NCI-H2107 (cell line): ENCODE measurements around the gene ZNF771.
A peak's percentile ranks its signal among the peaks of the same experiment; 100 is the strongest.
"Not testable (repeated sequence)": the region's sequence is repeated elsewhere in the genome, so short reads cannot be mapped to it uniquely, and the experiment has no call there.

Experiments
- DNase-seq: peaks from one replicate; lab custom pipeline; 2025; lab: John Stamatoyannopoulos, UW

Gene ZNF771

DNA sequence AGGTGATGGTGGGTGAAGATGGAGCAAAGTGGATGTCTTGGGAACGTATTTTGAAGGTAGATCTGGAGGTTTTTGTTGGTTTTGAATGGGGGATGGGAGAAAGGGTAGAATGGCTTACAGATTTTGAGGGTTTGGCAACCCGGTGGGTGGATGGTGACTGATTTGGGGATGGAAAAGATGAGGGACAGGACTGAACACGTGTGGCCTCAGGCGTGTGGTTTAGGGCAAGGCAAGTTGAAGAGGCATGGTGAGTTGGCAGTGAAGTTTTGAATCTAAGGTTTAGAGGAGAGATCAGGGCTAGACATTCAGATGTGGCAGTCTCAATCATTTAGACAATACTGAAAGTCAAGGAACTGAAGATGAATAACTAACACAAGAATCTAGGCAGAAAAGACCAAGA, 27.4 kb downstream of the ZNF771 start:
- DNase-seq, result no peak

DNA sequence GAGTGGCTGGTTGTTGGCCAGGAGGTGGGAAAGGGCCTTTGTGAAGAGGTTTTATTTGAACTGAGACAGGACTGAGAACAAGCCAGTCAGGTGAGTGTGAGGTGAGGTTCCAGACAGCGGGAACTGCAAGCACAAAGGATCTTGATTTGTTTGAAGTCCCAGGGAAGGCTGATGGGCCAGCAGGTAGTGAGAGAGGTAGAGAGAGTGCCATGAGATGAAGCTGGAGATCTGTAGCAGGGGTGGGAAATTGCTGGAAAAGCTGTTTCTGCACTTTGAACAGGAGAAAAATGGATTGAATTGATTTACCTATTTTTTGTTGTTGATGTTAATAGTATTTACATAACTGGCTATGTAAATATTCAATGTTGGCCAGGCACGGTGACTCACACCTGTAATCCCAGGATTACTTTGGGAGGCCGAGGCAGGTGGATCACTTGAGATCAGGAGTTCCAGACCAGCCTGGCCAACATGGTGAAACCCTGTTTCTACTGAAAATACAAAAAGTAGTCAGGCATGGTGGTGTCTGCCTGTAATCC, 30.2 kb downstream of the ZNF771 start:
- DNase-seq, result peak; percentile 66

DNA sequence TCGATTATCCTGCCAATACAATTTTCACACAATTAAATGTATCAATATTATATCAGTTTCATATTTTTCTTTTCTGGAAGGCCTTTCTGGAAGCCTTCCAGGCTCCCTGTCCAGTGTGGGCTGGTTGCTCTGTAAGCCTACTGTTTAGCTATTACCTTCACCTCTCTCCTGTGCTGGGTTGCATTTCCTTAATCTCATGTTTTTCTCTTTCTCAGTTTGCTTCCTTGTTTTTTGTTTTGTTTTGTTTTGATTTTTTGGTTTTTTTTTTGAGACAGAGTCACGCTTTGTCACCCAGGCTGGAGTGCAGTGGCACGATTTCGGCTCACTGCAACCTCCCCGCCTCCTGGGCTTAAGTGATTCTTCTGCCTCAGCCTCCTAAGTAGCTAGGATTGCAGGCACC, 31.4 kb downstream of the ZNF771 start:
- DNase-seq, result no peak

DNA sequence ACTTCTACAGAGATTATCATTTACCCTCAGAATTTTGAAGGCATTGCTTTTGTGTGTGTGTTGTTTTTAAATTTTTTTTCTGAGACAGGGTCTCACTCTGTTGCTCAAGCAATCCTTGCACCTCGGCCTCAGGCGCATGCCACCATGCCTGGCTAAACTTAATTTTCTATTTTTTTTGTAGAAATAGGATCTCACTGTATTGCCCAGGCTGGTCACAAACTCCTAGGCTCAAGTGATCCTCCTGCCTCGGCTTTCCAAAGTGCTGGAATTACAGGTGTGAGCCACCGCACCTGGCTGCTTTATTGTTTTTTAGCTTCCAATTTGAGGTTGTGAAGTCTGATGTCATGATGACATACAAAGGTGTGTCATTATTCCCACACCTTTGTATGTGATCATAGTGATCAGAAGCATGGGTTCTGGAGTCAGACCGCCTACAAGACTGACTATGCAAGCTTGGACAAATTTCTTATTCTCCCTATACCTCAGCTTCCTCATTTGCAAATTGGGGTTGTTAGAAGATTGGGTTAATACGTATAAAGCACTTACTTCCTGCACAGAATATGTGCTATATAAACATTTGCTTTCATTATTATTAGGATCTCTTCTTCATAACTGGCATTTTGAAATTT, 32.4 kb downstream of the ZNF771 start:
- no peak for DNase-seq

DNA sequence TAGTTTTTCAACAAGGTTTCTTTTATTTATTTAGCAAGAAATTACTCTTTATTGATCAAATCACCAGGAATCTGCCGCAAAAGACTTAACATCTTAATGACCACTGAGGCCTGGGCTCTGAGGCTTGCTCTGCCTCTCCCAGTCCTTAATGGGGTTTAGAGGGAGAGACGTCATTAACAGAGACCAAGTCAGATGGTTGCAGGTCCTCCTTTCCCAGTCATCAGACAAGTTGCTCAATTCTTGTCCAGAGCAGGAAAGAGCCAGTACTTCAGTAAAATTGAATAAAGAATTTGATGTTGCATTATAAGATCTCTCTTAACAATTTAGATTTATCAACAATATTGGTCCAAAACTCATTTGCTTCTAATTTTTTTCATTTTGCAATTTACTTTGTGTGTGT, 36.2 kb downstream of the ZNF771 start:
- DNase-seq, result no peak

DNA sequence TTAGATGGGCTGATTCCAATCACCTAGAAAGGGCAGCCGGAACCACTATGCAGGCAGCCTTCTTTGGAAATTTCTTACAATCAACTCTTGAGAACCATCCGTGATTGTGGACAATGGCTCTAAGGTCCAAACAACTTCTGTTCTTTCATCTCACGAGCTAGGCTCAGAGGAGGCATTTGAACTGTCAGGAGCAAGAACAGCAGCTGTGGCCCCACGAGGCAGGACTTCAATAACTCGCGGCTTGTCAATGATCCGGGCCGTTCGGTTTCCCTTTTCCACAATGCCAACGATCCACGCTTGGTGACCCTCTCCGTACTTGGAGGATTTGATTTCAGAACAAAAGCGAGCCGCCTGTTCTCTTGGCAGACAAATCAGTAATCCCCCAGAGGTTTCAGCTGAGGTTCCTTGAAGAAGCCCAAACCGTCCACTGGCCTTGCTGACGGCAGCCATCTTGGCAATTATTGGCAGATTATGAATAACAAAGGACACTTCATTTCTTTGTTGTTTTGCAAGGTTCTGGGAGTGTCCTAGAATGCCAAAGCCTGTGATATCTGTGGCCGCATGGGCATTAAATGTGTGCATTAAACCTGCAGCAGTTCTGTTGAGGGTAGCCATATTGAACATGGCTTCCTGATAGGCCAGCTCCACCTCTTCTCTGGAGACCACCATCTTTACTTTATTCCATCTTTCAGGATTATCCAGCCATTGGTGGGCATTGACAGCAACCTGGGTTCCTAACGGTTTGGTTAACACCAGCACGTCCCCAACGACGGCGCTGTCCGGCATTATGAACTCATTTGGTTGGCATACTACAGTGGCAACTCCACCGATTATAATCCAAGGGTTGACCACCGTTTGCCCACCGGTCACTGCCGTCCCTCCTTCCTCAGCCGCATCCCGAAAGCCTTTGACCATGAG, 37.1 kb downstream of the ZNF771 start:
- no peak for DNase-seq

DNA sequence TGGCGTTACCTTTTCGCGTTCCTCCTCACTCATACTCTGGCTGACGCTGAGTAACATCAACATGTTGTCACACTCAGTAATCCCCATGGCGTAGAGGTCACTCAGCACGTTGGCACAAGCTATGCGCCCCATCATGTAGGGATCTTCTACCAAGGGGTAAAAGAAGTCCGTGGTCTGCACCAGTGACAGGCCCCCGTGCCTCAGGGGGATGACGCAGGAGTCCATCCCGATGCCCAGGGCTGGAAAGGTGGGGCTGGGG, 37.7 kb downstream of the ZNF771 start:
- DNase-seq, result no peak

DNA sequence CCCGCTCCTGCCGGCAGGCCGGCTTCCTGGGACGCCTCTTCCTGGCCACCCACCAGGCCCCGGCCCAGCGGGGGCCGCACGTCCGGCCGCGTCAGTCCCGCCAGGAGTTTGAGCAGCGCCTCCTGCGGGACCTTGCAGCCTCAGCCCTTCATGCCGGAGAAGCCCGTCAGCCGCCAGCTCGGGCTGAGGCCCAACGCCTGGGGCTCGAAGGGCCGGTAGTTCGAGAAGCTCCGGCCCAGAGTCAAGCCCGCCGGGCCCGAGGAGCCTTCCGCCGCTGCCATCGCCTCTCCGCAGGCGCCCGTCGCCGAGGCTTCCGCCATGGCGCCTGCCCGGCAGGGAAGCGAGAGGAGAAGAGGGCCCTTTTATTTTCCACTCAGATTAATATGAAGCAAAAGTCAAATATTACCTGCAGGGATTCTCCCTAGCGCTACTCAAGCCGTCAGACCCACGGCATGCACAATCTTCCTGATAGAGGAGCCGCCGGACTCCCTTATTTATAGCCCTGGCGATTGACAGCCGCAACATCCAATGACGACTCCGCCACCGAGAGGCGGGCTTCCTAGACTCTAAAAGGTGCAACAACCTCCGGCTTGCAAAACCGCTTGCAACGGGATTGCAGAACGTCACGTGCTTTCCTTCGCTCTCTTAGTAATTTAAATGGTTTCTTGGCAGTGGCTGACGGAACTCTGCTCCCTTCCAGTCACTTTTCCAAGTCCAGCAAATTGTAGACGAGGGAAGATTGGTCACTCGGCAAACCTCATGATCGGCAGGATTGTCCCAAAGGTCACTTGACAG, 38.2 kb downstream of the ZNF771 start, which contains the start of gene SEPHS2:
Gene SEPHS2 (minus strand): TSS at position 467 of the 795 bp plus-strand sequence. CDS start 147 bp downstream, at position 320.
- DNase-seq, result peak; percentile 87

DNA sequence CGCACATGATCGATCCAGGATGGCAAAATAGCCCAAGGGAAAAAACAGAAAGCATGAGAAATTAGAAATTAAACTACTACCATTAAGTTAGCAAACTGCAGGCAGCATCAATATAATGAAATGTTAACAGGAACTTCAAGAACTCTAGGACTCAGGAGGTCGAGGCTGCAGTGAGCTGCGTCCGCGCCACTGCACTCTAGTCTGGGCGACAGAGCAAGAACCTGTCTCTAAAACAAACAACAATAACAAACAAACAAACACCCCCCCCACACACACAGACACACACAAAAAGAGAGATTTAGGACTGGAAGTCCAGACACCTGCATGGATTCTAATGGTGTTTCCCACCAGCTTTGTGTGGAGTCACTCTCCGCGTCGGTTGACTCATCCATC, 38.8 kb downstream of the ZNF771 start:
- DNase-seq, result no peak

DNA sequence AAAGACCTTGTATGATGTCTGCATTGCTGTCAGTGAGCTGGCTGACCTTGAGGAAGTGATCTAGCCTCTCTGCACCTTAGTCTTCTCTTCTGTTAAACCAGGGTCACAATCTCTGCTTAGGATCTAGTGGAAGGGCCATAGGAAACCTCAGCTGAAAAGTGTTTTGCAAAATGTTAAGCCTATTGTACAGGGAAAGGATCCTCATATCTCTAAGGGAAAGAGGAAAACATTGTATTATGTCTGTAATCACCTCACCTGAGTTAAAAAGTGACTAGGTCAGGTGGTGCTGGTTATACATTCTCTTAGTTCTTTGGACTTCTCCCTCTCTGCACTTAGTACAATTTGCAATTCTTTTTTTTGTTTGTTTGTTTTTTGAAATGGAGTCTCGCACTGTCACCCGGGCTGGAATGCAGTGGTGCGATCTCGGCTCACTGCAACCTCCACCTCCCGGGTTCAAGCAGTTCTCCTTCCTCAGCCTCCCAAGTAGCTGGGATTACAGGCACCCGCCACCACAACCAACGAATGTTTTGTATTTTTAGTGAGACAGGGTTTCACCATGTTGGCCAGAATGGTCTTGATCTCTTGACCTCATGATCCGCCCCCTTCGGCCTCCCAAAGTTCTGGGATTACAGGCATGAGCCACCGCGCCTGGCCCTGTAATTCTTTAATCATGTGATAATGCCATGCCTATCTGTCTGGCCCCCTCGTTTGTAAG, 40.3 kb downstream of the ZNF771 start:
- DNase-seq, result no peak

DNA sequence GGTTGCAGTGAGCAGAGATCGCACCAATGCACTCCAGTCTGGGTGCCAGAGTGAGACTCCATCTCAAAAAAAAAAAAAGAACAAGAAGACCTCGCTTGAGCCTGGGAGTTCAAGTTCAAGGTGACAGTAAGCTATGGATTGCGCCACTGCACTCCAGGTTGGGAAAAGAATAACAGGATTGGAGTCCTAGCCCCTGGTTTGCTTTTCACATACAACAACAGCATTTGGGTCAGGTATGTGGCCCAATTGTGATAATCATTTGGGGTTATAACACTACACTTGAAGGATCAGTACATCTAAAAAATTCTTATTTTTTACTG, 41.7 kb downstream of the ZNF771 start:
- no peak for DNase-seq

DNA sequence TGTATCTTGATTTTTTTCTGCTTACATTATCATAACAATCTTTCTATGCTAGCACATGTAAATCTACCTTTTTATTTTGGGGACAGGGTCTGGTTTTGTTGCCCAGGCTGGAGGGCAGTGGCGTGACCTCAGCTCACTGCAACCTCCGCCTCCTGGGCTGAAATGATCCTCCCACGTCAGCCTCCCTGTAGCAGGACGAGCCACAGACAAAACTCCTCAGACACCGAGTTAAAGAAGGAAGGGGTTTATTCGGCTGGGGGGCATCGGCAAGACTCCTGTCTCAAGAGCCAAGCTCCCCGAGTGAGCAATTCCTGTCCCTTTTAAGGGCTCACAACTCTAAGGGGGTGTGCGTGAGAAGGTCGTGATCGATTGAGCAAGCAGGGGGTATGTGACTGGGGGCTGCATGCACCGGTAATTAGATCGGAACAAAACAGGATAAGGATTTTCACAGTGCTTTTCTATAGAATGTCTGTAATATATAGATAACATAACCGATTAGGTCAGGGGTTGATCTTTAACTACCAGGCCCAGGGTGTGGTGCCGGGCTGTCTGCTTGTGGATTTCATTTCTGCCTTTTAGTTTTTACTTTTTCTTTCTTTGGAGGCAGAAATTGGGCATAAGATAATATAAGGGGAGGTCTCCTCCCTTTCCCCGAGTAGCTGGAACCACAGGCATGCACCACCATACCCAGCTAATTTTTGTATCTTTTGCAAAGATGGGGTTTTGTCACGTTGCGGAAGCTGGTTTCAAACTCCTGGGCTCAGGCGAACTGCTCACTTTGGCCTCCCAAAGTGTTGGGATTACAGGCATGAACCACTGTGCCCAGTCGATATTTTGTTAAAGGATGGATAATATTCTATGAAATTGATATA, 45.5 kb downstream of the ZNF771 start:
- DNase-seq, result not testable (repeated sequence)

DNA sequence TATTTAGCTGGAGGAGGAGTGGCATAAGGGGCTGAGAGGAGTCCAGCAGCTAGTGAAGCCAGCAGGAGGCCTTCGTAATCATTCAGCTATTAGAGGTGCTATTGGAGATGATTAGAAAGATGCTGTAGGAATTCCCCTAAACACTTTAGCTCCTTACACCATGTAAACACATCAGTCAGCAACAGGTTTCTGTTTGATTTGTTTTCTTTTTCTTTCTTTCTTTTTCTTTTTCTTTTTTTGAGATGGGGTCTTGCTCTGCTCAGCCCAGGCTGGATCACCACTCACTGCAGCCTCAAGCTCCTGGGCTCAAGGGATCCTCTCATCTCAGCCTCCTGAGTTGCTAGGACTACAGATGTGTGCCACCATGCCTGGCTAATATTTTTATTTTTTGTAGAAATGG, 48.9 kb downstream of the ZNF771 start:
- DNase-seq, result no peak

DNA sequence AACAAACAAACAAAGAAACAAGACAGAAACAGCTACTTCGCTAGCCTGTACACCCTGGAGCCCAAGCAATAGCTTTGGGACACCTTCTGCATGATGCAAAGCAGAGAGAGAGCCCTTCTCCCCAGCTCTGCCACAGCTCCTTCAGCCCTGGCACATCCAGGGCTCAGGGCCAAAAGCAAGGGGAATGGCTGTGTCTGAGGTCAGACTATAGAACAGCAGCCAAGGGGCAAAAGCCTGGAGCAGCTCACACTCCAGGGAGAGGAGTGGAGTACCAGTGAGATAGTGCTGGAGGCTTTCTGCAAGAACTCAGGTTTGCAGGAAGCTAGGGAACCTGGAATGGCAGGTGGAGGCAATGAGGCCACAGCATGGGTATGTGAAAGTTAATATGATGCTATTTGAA, 49.9 kb downstream of the ZNF771 start:
- DNase-seq, result no peak

DNA sequence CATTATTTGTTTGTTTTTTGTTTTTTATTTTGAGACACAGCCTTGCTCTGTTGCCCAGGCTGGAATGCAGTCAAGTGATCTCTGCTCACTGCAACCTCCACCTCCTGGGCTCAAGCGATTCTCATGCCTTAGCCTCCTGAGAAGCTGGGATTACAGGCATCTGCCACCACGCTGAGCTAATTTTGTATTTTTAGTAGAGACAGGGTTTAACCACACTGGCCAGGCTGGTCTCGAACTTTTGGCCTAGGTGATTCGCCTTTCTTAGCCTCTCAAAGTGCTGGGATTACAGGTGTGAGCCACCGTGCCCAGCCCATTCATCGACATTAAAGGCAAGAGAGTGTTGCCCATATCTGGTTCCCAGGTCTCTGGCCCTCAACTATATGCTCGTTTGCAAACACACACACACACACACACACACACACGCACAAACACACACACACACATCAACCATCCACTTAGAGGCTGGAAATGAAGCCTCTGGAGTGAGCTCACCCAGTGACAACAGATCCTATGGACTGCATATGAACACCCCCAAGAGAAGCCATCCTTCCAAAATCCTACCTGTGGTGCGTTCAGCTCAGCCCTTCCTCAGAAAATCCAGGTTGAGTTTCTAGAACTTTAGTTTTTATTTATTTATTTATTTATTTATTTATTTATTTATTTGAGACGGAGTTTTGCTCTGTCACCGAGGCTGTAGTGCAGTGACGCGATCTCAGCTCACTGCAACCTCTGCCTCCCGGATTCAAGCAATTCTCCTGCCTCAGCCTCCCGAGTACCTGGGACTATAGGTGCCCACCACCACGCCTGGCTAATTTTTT, 50.5 kb downstream of the ZNF771 start:
- no peak for DNase-seq

DNA sequence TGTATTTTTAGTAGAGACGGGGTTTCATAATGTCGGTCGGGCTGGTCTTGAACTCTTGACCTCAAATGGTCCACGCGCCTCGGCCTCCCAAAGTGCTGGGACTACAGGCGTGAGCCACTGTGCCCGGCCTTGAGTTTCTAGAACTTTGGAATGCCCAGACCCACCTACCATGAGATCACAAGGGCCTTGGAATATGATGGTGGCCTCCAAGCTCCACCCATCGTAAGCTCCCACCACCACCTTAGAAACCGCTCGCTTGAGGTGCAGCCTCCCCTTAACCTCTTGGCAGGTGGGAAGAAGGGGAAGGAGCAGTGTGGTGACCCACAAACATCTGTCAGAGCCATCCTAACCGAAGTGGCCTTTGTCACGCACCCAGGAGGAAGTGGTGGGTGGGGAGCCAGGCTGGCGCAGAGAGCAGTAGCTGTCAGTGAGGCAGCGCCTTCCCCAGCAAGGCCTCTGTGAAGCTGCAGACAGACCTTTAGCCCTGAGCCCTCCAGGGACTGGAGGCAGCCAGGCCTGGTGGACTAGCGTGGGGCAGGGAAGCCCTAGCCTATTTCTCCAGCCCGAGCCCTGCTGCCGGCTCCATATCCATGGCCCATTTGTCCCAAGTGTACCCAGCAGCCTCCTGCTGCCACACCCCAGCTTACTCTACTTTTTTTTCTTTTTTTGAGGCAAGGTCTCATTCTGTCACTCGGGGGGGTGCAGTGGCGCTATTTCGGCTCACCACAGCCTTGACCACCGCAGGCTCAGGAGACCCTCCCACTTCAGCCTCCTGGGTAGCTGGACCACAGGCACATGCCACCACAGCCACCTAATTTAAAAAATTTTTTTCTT, 51.4 kb downstream of the ZNF771 start:
- DNase-seq, result no peak

DNA sequence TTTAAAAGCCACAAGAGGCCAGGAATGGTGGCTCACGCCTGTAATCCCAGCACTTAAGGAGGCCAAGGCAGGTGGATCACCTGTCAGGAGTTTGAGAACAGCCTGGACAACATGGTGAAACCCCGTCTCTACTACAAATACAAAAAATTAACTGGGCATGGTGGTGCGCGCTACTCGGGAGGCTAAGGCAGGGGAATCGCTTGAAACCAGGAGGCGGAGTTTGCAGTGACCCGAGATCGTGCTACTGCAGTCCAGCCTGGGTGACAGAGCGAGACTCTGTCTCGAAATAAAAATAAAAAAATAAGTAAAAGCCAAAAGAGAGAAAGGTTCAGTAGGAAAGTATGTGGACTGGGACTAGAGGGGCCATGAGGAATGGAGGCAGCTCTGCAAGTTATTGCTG, 52.0 kb downstream of the ZNF771 start:
- DNase-seq, result no peak

DNA sequence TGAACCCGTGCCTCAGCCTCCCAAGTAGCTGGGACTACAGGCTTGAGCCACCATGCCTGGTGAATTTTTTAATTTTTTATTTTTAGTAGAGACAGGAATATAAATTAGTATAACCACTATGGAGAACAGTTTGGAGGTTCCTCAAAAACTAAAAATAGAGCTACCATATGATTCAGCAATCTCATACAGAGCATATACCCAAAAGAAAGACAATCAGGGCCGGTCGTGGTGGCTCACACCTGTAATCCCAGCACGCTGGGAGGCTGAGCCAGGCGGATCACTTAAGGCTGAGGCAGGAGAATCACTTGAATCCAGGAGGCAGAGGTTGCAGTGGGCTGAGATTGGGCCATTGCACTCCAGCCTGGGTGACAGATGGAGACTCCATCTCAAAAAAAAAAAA, 54.0 kb downstream of the ZNF771 start:
- not testable (repeated sequence) for DNase-seq

DNA sequence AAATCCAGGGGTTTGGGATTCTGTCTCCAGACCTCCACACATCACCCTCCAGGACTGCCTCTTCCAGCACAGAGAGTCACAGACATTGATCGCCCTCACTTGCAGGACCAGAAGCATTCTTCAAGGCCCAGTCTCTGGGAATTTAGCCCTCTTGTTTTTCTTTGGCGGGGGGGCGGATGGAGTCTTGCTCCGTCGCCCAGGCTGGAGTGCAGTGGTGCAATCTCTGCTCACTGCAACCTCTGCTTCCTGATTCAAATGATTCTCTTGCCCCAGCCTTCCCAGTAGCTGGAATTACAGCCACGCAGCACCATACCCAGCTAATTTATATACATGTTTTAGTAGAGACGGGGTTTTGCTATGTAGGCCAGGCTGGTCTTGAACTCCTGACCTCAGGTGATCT, 56.7 kb downstream of the ZNF771 start:
- DNase-seq, result no peak
